ENCODE measurements around the gene CADPS2.

Gene CADPS2

DNA sequence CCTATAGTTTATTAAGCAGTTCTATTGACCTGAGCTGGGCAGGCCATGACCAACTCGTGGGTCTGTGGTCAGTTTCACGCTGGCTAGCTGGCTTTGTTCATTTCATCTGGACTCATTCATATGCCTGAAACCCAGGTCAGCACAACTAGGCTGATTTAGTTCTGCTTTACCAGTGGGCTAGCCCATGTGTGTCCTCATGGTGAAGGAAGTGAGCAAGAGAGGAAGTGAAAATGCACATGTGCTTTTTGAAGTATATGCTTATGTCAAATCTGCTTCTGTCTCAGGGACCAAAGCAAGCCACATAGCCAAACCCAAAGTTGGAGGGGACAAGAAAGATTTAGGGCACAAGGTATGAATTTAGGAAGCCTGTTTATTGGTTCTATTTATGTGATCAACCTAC is 341.8 kb downstream of the CADPS2 start:
- no peak for TF ChIP-seq CREB1 (IDR thresholded peaks at IDR 0.05; ENCODE audit: low read depth)

DNA sequence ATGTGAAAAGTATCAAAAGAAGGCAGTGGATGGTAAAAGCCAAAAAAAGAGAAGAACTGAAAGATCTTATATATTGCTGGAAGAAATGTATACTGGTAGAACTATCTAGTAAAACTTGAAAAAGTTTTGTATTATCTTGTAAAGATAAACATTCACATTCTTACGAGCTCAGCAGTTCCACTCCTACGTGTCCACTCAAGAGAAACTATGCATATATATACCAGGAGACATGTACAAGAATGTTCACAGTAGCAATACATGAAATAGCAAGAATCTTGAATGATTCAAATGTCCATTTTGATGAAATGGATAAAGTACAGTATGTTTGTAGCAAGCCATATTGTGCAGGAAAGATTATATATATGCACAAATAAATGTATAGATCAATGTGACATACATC is 342.4 kb downstream of the CADPS2 start:
- TF ChIP-seq, protein P1, sequence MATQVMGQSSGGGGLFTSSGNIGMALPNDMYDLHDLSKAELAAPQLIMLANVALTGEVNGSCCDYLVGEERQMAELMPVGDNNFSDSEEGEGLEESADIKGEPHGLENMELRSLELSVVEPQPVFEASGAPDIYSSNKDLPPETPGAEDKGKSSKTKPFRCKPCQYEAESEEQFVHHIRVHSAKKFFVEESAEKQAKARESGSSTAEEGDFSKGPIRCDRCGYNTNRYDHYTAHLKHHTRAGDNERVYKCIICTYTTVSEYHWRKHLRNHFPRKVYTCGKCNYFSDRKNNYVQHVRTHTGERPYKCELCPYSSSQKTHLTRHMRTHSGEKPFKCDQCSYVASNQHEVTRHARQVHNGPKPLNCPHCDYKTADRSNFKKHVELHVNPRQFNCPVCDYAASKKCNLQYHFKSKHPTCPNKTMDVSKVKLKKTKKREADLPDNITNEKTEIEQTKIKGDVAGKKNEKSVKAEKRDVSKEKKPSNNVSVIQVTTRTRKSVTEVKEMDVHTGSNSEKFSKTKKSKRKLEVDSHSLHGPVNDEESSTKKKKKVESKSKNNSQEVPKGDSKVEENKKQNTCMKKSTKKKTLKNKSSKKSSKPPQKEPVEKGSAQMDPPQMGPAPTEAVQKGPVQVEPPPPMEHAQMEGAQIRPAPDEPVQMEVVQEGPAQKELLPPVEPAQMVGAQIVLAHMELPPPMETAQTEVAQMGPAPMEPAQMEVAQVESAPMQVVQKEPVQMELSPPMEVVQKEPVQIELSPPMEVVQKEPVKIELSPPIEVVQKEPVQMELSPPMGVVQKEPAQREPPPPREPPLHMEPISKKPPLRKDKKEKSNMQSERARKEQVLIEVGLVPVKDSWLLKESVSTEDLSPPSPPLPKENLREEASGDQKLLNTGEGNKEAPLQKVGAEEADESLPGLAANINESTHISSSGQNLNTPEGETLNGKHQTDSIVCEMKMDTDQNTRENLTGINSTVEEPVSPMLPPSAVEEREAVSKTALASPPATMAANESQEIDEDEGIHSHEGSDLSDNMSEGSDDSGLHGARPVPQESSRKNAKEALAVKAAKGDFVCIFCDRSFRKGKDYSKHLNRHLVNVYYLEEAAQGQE (IDR thresholded peaks at IDR 0.05; ENCODE audit: low read depth): no peak
- TF ChIP-seq EP300 (IDR thresholded peaks at IDR 0.05; ENCODE audit: borderline replicate concordance): no peak

DNA sequence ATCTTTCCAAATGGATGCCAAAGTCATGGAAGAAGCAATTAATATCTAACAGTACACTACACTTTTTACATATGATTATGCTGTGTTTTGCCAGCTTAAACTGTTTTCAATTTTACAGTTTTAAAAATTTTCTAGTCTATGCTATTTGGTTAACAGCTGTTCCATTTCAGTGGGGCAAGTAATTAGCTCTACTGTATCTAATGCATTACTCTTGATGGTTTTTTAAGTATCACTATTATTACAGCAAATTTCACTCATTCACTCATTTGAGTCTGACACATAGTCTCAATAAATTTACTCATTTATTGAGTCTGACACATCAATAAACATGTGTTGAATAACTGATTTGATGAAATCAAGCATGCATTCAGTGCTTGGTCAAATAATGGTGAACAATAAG is 343.1 kb downstream of the CADPS2 start:
- TF ChIP-seq FOXM1 (IDR thresholded peaks at IDR 0.05; ENCODE audit: borderline replicate concordance, low read depth) (no peak), TAF1 (IDR thresholded peaks at IDR 0.05; ENCODE audit: low read depth) (no peak), TEAD4 (IDR thresholded peaks at IDR 0.05) (no peak), TCF12 (IDR thresholded peaks at IDR 0.05; ENCODE audit: low read depth) (no peak), YY1 (IDR thresholded peaks at IDR 0.05; ENCODE audit: low read depth) (no peak), ZBTB7A (IDR thresholded peaks at IDR 0.05; ENCODE audit: low read depth) (no peak), NFIC (IDR thresholded peaks at IDR 0.05) (no peak), CEBPB (IDR thresholded peaks at IDR 0.05) (no peak), EGR1 (IDR thresholded peaks at IDR 0.05) (no peak)
- TF ChIP-seq, protein P2, sequence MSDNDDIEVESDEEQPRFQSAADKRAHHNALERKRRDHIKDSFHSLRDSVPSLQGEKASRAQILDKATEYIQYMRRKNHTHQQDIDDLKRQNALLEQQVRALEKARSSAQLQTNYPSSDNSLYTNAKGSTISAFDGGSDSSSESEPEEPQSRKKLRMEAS (IDR thresholded peaks at IDR 0.05): no peak
- TF ChIP-seq, protein P1 (IDR thresholded peaks at IDR 0.05; ENCODE audit: low read depth): no peak

DNA sequence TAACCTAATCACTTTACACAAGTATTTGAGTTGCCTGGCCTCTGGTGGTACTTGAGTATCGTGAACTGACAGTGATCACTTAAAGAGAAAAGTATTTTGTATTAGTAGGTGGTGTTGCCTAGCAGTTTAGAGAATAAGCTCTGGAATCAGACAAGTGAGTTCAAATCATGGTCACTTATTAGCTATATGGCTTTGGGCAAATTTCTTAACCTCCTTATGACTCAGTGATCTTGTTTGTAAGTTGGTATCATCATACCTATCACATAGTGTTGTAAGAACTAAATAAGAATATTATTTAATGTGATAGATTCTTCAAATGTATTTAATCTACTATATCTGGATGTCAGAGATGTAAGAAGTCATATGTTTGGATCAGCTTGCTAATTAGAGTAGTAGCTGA is 351.2 kb downstream of the CADPS2 start:
- TF ChIP-seq EP300 (IDR thresholded peaks at IDR 0.05; ENCODE audit: borderline replicate concordance) (no peak), FOXM1 (IDR thresholded peaks at IDR 0.05; ENCODE audit: borderline replicate concordance, low read depth) (no peak), CEBPB (IDR thresholded peaks at IDR 0.05) (no peak), ZBTB7A (IDR thresholded peaks at IDR 0.05; ENCODE audit: low read depth) (no peak)
- TF ChIP-seq, protein P1 (IDR thresholded peaks at IDR 0.05; ENCODE audit: low read depth): no peak
- TF ChIP-seq, protein P2 (IDR thresholded peaks at IDR 0.05): no peak

DNA sequence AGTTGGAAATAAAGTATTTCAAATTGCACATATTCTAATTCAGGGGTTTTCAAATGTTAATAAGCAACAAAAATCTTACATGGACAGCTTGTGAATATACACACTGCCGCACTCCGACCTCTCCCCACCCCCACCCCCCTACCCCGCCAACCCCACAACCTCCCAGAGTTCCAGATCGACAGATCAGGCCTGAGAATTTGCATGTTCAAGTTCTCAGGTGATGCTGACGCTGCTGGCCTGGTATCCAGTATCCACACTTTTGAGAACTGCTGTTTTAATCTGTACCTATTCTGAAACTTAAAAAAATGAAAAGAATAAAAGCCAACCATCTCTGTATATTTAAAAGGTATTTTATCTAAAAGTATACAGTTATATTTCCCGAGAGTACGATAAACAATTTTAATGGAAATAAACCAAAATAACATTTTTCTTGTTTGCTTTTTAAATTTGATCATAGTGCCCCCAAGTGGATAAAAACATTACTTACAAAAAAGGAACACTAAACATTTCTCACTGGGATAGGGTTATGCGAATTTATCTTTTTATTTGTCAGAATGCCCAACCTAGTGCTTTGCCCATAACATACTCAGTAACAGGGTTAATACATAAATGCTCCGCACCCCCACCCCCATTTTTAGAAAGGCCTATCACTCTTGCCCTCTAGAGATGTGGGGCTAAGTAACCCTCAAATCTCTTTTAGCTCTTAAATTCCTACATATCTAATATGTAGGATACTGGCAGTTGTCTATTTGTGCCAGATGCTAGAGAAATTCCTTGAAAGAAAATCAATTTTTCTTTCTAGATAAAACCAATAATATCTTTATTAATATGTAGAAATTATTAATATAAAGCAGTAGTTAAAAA is 353.6 kb downstream of the CADPS2 start:
- TF ChIP-seq CEBPB (IDR thresholded peaks at IDR 0.05): no peak
- TF ChIP-seq RAD21 (IDR thresholded peaks at IDR 0.05; ENCODE audit: low read depth): peak; percentile 29; the same call in 1 of the 2 replicates

DNA sequence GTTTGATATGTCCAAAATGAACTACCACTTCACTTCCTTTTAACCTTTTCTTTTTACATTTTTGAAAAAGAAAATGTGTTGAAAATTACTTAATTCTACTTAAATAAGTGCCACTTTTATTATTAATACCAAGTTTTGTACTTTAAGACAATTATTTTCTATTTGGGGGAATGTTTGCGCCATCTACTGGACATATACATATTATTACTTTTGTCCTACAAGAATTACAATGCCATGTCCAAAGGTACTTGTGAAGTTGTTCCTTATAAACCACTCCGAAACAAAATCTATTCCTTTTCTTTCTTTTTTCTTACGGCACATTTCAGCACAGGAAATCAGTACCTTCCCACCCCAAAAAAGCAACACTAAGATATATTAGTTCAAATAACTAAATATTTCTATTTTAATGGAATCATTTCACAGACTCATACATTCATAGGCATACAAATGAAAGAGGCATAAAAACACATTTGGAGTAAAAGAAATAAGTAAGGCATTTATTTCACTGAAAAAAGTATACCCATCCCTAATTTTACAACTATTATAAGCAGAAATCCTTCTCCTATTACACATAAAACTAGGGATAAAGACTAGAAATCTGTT is 357.3 kb downstream of the CADPS2 start:
- no peak for TF ChIP-seq YY1 (IDR thresholded peaks at IDR 0.05; ENCODE audit: low read depth)
- no peak for TF ChIP-seq TAF1 (IDR thresholded peaks at IDR 0.05; ENCODE audit: low read depth)
- TF ChIP-seq RAD21 (IDR thresholded peaks at IDR 0.05; ENCODE audit: low read depth): peak; percentile 45; the same call in 1 of the 2 replicates
